SK-N-SH (cell line): ENCODE data around the gene SMIM44. TPM values are rescaled to one million over a fixed set of nuclear protein-coding genes. Genes with fewer than 3 reads are reported as not detected.

Experiments used
- CTCF ChIA-PET: fragments of 300-600, 350-600 bp; formaldehyde crosslinking; extraction: SDS; loops from one replicate; lab custom pipeline; 2021; lab: Yijun Ruan, JAX
- POLR2A ChIA-PET: fragments of 350-600 bp; sonication (Branson Sonifier 250); formaldehyde crosslinking; extraction: SDS; loops from one replicate; lab custom pipeline; 2020; ENCODE audit warnings: antibody characterized with exemption, inconsistent platforms; lab: Yijun Ruan, JAX
- DNase-seq: peaks from one replicate; pipeline ENCODE4 v3.0.0; 2012
- H2AFZ ChIP-seq: fragments of 200-600 bp; sonication (generic); 2 replicates; pipeline ENCODE4 v1.8.1; 2016; ENCODE audit warnings: antibody characterized with exemption, mild to moderate bottlenecking, low read depth
- H3F3A ChIP-seq: fragments of 200-600 bp; sonication (generic); replicated peaks from 2 replicates; pipeline ENCODE3; 2016; ENCODE audit warnings: antibody characterized with exemption, mild to moderate bottlenecking; ENCODE audit not compliant: insufficient read depth
- H3K27ac ChIP-seq, 2 experiments: fragments of 200-500 bp in 1 of 2; fragments of 200-600 bp in 1 of 2; sonication (Bioruptor generic) in 1 of 2; sonication (generic), shearing (Covaris generic) in 1 of 2; 2 replicates each; pipeline versions ENCODE4 v1.5.1 to v1.6.1; 2014 to 2016; ENCODE audit warnings: low read depth in 2 of 2, inconsistent platforms in 1 of 2, low read length in 1 of 2, mild to moderate bottlenecking in 1 of 2, mixed read lengths in 1 of 2
- H3K27me3 ChIP-seq: fragments of 200-600 bp; sonication (generic), shearing (Covaris generic); 2 replicates; pipeline ENCODE4 v1.6.1; 2016; ENCODE audit warnings: mixed run types; ENCODE audit not compliant: insufficient read depth
- H3K36me3 ChIP-seq, 2 experiments: fragments of 200-500 bp in 1 of 2; fragments of 200-600 bp in 1 of 2; sonication (Bioruptor generic) in 1 of 2; sonication (generic) in 1 of 2; replicated peaks in 1 of 2; 2 replicates each; pipeline versions ENCODE3 to v1.5.1; 2014 to 2016; ENCODE audit warnings: low read length in 1 of 2, mild to moderate bottlenecking in 1 of 2; ENCODE audit not compliant: insufficient read depth in 2 of 2, control insufficient read depth in 1 of 2
- H3K4me1 ChIP-seq, 2 experiments: fragments of 200-500 bp in 1 of 2; fragments of 200-600 bp in 1 of 2; sonication (Bioruptor generic) in 1 of 2; sonication (generic), shearing (Covaris generic) in 1 of 2; 2 replicates each; pipeline versions ENCODE4 v1.5.1 to v1.6.1; 2014 to 2016; ENCODE audit warnings: low read depth in 1 of 2, low read length in 1 of 2, mixed run types in 1 of 2; ENCODE audit not compliant: insufficient read depth in 2 of 2, control insufficient read depth in 1 of 2
- H3K4me2 ChIP-seq: fragments of 200-600 bp; sonication (generic), shearing (Covaris generic); 2 replicates; pipeline ENCODE4 v1.6.1; 2017; ENCODE audit warnings: mixed run types
- H3K4me3 ChIP-seq, 2 experiments: fragments of 200-500 bp in 1 of 2; fragments of 200-600 bp in 1 of 2; sonication (Bioruptor generic) in 1 of 2; sonication (generic), shearing (Covaris generic) in 1 of 2; 2 replicates each; pipeline versions ENCODE4 v1.5.1 to v1.8.1; 2014 to 2016; ENCODE audit warnings: low read depth in 2 of 2, inconsistent platforms in 1 of 2, low read length in 1 of 2, mild to moderate bottlenecking in 1 of 2, mixed read lengths in 1 of 2, moderate library complexity in 1 of 2
- H3K79me2 ChIP-seq: fragments of 200-600 bp; sonication (generic); 2 replicates; pipeline ENCODE4 v1.8.1; 2017; ENCODE audit warnings: mild to moderate bottlenecking; ENCODE audit not compliant: insufficient read depth
- H3K9ac ChIP-seq: fragments of 200-600 bp; sonication (generic); 2 replicates; pipeline ENCODE4 v1.6.1; 2017; ENCODE audit warnings: mixed run types
- H3K9me2 ChIP-seq: fragments of 200-600 bp; sonication (generic); 2 replicates; pipeline ENCODE4 v1.6.1; 2017; ENCODE audit warnings: mixed run types
- H3K9me3 ChIP-seq: fragments of 200-600 bp; sonication (generic); 2 replicates; pipeline ENCODE4 v1.6.1; 2017; ENCODE audit warnings: mixed run types, mild to moderate bottlenecking, moderate library complexity
- H4K20me1 ChIP-seq: fragments of 200-600 bp; sonication (generic); 2 replicates; pipeline ENCODE4 v1.6.1; 2017; ENCODE audit warnings: mild to moderate bottlenecking, mixed run types; ENCODE audit not compliant: insufficient read depth
- FOSL2 ChIP-seq: IDR thresholded peaks from 2 replicates; pipeline ENCODE4 v1.4.0; 2012; ENCODE audit warnings: low read depth, mild to moderate bottlenecking, moderate library complexity, borderline replicate concordance
- MEF2A ChIP-seq: IDR thresholded peaks from 2 replicates; pipeline ENCODE4 v1.4.0; 2012; ENCODE audit warnings: low read depth, borderline replicate concordance
- MXI1 ChIP-seq: IDR thresholded peaks from 2 replicates; pipeline ENCODE4 v1.6.1; 2012; ENCODE audit warnings: mild to moderate bottlenecking, low read depth, low read length, improper control_type of control experiment
- RAD21 ChIP-seq: IDR thresholded peaks from 2 replicates; pipeline ENCODE4 v1.6.1; 2012; ENCODE audit warnings: mild to moderate bottlenecking, low read length
- REST ChIP-seq: IDR thresholded peaks from 2 replicates; pipeline ENCODE4 v1.6.1; 2012; ENCODE audit warnings: mild to moderate bottlenecking, low read depth, low read length, moderate library complexity
- RFX5 ChIP-seq: IDR thresholded peaks from 2 replicates; pipeline ENCODE4 v1.6.1; 2012; ENCODE audit warnings: mild to moderate bottlenecking, improper control_type of control experiment, low read length
- SIN3A ChIP-seq: IDR thresholded peaks from 2 replicates; pipeline ENCODE4 v1.6.1; 2012; ENCODE audit warnings: low read depth, mild to moderate bottlenecking, low read length, moderate library complexity, borderline replicate concordance
- ZBTB33 ChIP-seq: IDR thresholded peaks from 2 replicates; pipeline ENCODE4 v1.4.0; 2012; ENCODE audit warnings: low read depth, borderline replicate concordance
- WGBS: methylation state at CpG from one replicate; pipeline ENCODE4 v1.1.6; 2017; ENCODE audit warnings: low lambda C conversion rate; 5-methylcytosine and 5-hydroxymethylcytosine counted together
- polyA plus RNA-seq, 3 experiments: library from polyadenylated mRNA; depleted of rRNA; stranded (reverse); fragments of >200 nt; gene quantifications; 2 replicates each; pipeline ENCODE4 v1.2.3, GENCODE V29; 2012

The SMIM44 gene
- polyA plus RNA-seq, 1 of the 3 experiments (the other 2 are of a cell fraction) = not detected

- TF ChIP-seq ZBTB33 = no peak
- TF ChIP-seq REST = no peak
- no peak for TF ChIP-seq MXI1
- TF ChIP-seq SIN3A = no peak
- TF ChIP-seq MEF2A = no peak
- no peak for TF ChIP-seq FOSL2
Observed at GRCh38 chr19:3513229-3514140, 30.2 kb upstream of the SMIM44 start (continued).

- no peak overlapping the region for H3K27ac ChIP-seq
- DNase-seq = no peak
- ChIA-PET CTCF (interaction anchor here (0.9 kb wide), 2 partner anchors 8 to 32 kb away, joined by 3 read pairs; no protein-coding TSS in a partner anchor), POLR2A (interaction anchor here (0.5 kb wide), 1 partner anchor 256 kb away, joined by 3 read pairs; no protein-coding TSS in a partner anchor)
- H3K4me3 ChIP-seq = no peak overlapping the region
- no peaks in the 10 kb centered on the region for H3K9me2 ChIP-seq
- peaks cover 13% of the 10 kb centered on the region for H3F3A ChIP-seq
- H3K36me3 ChIP-seq = peaks cover 0 to 7% of the 10 kb centered on the region in 2 experiments
- peaks cover 100% of the 10 kb centered on the region for H3K79me2 ChIP-seq
- H3K4me2 ChIP-seq = no peak overlapping the region
- WGBS = 95% methylated on average over 4 of the region's 17 CpGs
- no peaks in the 10 kb centered on the region for H3K27me3 ChIP-seq
- no peak overlapping the region for H2AFZ ChIP-seq
- no peak overlapping the region for H3K9ac ChIP-seq
- H4K20me1 ChIP-seq = peaks cover 96% of the 10 kb centered on the region
- H3K4me1 ChIP-seq = peaks cover 7 to 9% of the 10 kb centered on the region in 2 experiments; a peak in 2 of 4 replicates
- no peaks in the 10 kb centered on the region for H3K9me3 ChIP-seq
- no peak for TF ChIP-seq RAD21
- TF ChIP-seq RFX5 = no peak
Observed at GRCh38 chr19:3512562-3513228, 29.5 kb upstream of the SMIM44 start.
